Activated naive CD4-positive, alpha-beta T cell treated with anti-CD3 and anti-CD28 coated beads, Interleukin-2, amount 10 ng/mL, durations not matched to agents 7 days and 5 days (primary cell): ENCODE measurements around the gene FGFRL1.

ENCODE experiments used
- CTCF ChIA-PET: fragments of 350-600 bp; sonication (Branson Sonifier 250); formaldehyde crosslinking; loops from one replicate; lab custom pipeline; 2021; ENCODE audit warnings: antibody characterized with exemption; lab: Charles Lee
- DNase-seq: peaks from one replicate; pipeline ENCODE4 v3.0.0-alpha.2; 2020
- H3K27ac Mint-ChIP-seq: one replicate; pipeline ENCODE4 v1.8.0; 2021; ENCODE audit warnings: mild to moderate bottlenecking, moderate library complexity, mixed read lengths
- H3K27me3 Mint-ChIP-seq: one replicate; pipeline ENCODE4 v1.8.0; 2021; ENCODE audit warnings: mild to moderate bottlenecking, mixed read lengths
- H3K36me3 Mint-ChIP-seq: one replicate; pipeline ENCODE4 v1.8.0; 2021; ENCODE audit warnings: mixed read lengths
- H3K4me1 Mint-ChIP-seq: one replicate; pipeline ENCODE4 v1.8.0; 2021; ENCODE audit warnings: mixed read lengths
- H3K4me3 Mint-ChIP-seq: one replicate; pipeline ENCODE4 v1.8.0; 2021; ENCODE audit warnings: mild to moderate bottlenecking, moderate library complexity, mixed read lengths
- H3K9me3 Mint-ChIP-seq: one replicate; pipeline ENCODE4 v1.8.0; 2021; ENCODE audit warnings: mixed read lengths

The FGFRL1 gene

GRCh38 chr4:985123-985830 is 26.1 kb upstream of the FGFRL1 start:
- CTCF ChIA-PET: no interaction called here
- no peak overlapping the region for H3K27ac Mint-ChIP-seq
- no peaks in the 10 kb centered on the region for H3K36me3 Mint-ChIP-seq
- H3K4me3 Mint-ChIP-seq: peak overlapping the region; percentile 83
- DNase-seq: peak; percentile 78
- peaks cover 29% of the 10 kb centered on the region for H3K4me1 Mint-ChIP-seq
- H3K27me3 Mint-ChIP-seq: no peaks in the 10 kb centered on the region
- no peaks in the 10 kb centered on the region for H3K9me3 Mint-ChIP-seq

GRCh38 chr4:986428-986878 is 25.0 kb upstream of the FGFRL1 start:
- CTCF ChIA-PET: interaction anchor here (1.2 to 2.2 kb wide), 3 partner anchors 202 to 245 kb away, joined by 3 to 18 read pairs (median 3); no protein-coding TSS in a partner anchor
- Mint-ChIP-seq H3K4me3 (peak overlapping the region; percentile 83), H3K27me3 (no peaks in the 10 kb centered on the region), H3K27ac (peak overlapping the region; percentile 87), H3K9me3 (no peaks in the 10 kb centered on the region), H3K4me1 (peaks cover 29% of the 10 kb centered on the region), H3K36me3 (peaks cover 2% of the 10 kb centered on the region)
- no peak for DNase-seq

- Mint-ChIP-seq H3K4me1 (peaks cover 29% of the 10 kb centered on the region), H3K9me3 (no peaks in the 10 kb centered on the region), H3K36me3 (peaks cover 2% of the 10 kb centered on the region), H3K27ac (peak within 1 kb of the TSS; percentile 87), H3K4me3 (peak within 1 kb of the TSS; percentile 83), H3K27me3 (no peaks in the 10 kb centered on the region)
- CTCF ChIA-PET: interaction anchor here (1.1 to 2.2 kb wide), 4 partner anchors 21 to 245 kb away, joined by 3 to 18 read pairs (median 4); no protein-coding TSS in a partner anchor
- DNase-seq: peak; percentile 92
These were observed 24.4 kb upstream of the FGFRL1 start, which contains the start of gene IDUA for GRCh38 chr4:986879-987623. IDUA (plus strand) TSS chr4:987044; CDS start chr4:987085, 41 bp downstream.

DNA sequence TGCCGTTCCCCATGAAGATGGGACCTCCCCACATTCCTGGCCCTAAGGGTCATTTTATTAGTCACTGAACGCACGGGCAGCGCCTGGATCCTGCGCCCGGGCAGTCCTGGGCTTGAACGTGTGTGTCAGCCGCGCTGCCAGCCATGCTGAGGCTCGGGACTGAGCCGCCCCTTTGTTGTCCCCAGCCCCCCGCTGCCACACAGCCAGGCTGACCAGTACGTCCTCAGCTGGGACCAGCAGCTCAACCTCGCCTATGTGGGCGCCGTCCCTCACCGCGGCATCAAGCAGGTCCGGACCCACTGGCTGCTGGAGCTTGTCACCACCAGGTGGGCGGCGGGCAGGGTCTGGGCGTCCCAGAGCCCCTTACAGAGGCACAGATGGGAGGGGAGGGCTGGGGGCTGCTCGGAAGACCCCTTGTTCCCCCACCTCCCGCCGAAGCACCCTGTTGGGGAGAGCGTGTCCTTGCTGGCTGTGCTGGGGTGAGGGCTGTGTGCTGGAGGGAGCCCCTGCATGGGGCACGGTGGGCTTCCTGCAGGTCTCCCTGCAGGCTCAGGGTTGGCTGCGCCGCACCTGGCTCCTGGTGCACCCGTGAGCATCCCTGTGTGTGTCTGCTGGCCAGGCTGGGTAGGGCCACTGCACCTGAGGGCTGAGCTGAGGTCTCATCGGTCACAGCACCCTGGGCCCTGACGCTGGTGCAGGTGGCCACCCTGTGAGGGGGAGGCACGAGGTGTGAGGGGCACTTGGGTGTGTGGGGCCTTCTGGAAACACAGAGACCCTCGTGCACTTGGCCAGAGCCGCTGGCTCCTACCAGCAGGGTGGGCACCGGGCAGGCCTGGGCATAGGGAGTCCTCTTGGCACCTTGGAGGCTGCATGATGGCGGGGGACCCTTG is 23.6 kb upstream of the FGFRL1 start:
- peaks cover 2% of the 10 kb centered on the region for H3K36me3 Mint-ChIP-seq
- no peaks in the 10 kb centered on the region for H3K27me3 Mint-ChIP-seq
- peak overlapping the region; percentile 77 for H3K4me3 Mint-ChIP-seq
- no peaks in the 10 kb centered on the region for H3K9me3 Mint-ChIP-seq
- H3K4me1 Mint-ChIP-seq: peaks cover 29% of the 10 kb centered on the region
- CTCF ChIA-PET: interaction anchor here (1.1 to 2.2 kb wide), 3 partner anchors 22 to 246 kb away, joined by 3 to 18 read pairs (median 4); no protein-coding TSS in a partner anchor
- H3K27ac Mint-ChIP-seq: peak overlapping the region; percentile 24
- DNase-seq: no peak

GRCh38 chr4:988726-989721 is 22.4 kb upstream of the FGFRL1 start:
- CTCF ChIA-PET: interaction anchor here (2.2 kb wide), 1 partner anchor 247 kb away, joined by 18 read pairs; no protein-coding TSS in a partner anchor

GRCh38 chr4:989722-990471 is 21.5 kb upstream of the FGFRL1 start:
- Mint-ChIP-seq H3K27me3 (peaks cover 2% of the 10 kb centered on the region), H3K9me3 (no peaks in the 10 kb centered on the region), H3K27ac (no peak overlapping the region), H3K36me3 (peaks cover 2% of the 10 kb centered on the region), H3K4me1 (peaks cover 22% of the 10 kb centered on the region), H3K4me3 (no peak overlapping the region)
- CTCF ChIA-PET: no interaction called here
- no peak for DNase-seq

More at GRCh38 chr4:988726-989721, 22.4 kb upstream of the FGFRL1 start:
- Mint-ChIP-seq H3K4me1 (peaks cover 29% of the 10 kb centered on the region), H3K27me3 (no peaks in the 10 kb centered on the region), H3K4me3 (no peak overlapping the region), H3K9me3 (no peaks in the 10 kb centered on the region), H3K36me3 (peaks cover 2% of the 10 kb centered on the region), H3K27ac (no peak overlapping the region)
- no peak for DNase-seq

- no peak for DNase-seq
- no peaks in the 10 kb centered on the region for H3K9me3 Mint-ChIP-seq
- H3K4me1 Mint-ChIP-seq: peaks cover 14% of the 10 kb centered on the region
- H3K27me3 Mint-ChIP-seq: peaks cover 12% of the 10 kb centered on the region
- no peak overlapping the region for H3K27ac Mint-ChIP-seq
- CTCF ChIA-PET: no interaction called here
- peaks cover 2% of the 10 kb centered on the region for H3K36me3 Mint-ChIP-seq
- H3K4me3 Mint-ChIP-seq: no peak overlapping the region
These were observed 20.6 kb upstream of the FGFRL1 start for GRCh38 chr4:990746-991367.

GRCh38 chr4:991451-992296 is 19.8 kb upstream of the FGFRL1 start:
- peaks cover 8% of the 10 kb centered on the region for H3K4me1 Mint-ChIP-seq
- no peak for DNase-seq
- CTCF ChIA-PET: no interaction called here
- no peaks in the 10 kb centered on the region for H3K9me3 Mint-ChIP-seq
- H3K4me3 Mint-ChIP-seq: no peak overlapping the region
- peaks cover 20% of the 10 kb centered on the region for H3K27me3 Mint-ChIP-seq
- no peak overlapping the region for H3K27ac Mint-ChIP-seq
- peaks cover 2% of the 10 kb centered on the region for H3K36me3 Mint-ChIP-seq

- Mint-ChIP-seq H3K9me3 (no peaks in the 10 kb centered on the region), H3K27ac (no peak overlapping the region), H3K27me3 (peaks cover 26% of the 10 kb centered on the region), H3K4me3 (no peak overlapping the region), H3K36me3 (peaks cover 2% of the 10 kb centered on the region), H3K4me1 (peaks cover 8% of the 10 kb centered on the region)
- DNase-seq: no peak
- CTCF ChIA-PET: no interaction called here
These were observed 18.9 kb upstream of the FGFRL1 start for GRCh38 chr4:992297-993110.

DNA sequence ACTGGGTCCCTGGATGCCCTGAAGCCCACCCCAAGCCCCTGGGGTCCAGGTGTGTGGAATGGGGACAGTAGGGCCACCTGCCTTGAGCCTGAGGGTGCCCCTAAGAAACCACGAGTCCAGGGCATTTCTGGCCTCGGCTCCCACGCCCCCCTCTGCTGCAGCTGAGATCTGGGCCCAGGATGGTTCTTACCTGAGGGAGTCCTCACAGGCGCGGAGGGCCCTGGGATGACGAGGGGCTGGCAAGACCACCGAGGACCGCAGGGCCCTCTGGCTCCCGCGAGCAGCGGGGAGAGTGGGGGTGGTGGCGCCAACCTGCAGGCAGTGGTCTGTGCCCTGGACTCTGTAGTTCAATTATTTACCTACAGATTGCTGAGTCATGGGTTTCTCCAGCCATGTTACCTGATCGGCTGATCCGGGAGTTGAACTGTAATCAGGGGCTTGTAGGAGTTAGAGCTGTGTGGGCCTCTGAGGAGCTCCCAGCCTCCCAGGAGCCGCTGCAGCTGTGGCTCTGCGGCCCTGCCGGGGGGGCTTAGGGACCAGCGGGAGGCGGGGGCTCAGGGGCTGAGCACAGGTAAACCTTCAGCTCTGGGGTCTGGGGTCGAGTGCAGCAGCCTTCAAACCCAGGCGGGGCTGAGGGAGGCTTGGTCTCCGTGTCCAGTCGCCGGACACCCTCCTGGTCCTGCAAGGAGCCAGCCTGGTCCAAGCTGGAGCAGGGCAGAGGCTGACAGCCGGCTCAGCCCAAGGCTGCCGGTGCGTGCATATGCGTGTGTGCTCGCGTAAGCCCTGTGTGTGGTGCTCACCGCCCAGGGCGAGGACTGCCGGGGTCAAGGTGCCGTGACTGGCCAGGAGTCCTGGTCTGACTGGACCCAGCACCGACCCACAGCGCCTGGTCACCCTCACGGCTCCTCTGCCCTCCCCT is 18.1 kb upstream of the FGFRL1 start, which contains the start of gene SLC26A1:
TSS of gene SLC26A1 (minus strand) at position 294 of the 919 bp plus-strand sequence. CDS start 1,701 bp downstream, outside the sequence.
- Mint-ChIP-seq H3K9me3 (no peaks in the 10 kb centered on the region), H3K27me3 (peaks cover 35% of the 10 kb centered on the region), H3K27ac (no peak within 1 kb of the TSS), H3K4me1 (peaks cover 2% of the 10 kb centered on the region), H3K4me3 (no peak within 1 kb of the TSS), H3K36me3 (peaks cover 2% of the 10 kb centered on the region)
- CTCF ChIA-PET: no interaction called here
- DNase-seq: no peak
